IPS-20b (cell line): Measurements from ENCODE around the gene PPP1R14C.

Experiments
- H3K27ac ChIP-seq: one replicate; pipeline ENCODE4 v1.5.1; 2013; ENCODE audit warnings: low read length
- H3K27me3 ChIP-seq: 2 replicates; pipeline ENCODE4 v1.6.1; 2013; ENCODE audit warnings: mild to moderate bottlenecking, low read length, inconsistent platforms; ENCODE audit not compliant: insufficient read depth
- H3K36me3 ChIP-seq: 2 replicates; pipeline ENCODE4 v1.6.1; 2013; ENCODE audit warnings: low read depth, mild to moderate bottlenecking, inconsistent platforms, low read length, moderate library complexity; ENCODE audit not compliant: insufficient read depth
- H3K4me1 ChIP-seq: 2 replicates; pipeline ENCODE4 v1.6.1; 2013; ENCODE audit warnings: mild to moderate bottlenecking, control low read depth, inconsistent platforms, low read length, moderate library complexity; ENCODE audit not compliant: insufficient read depth
- H3K4me3 ChIP-seq: 2 replicates; pipeline ENCODE4 v1.5.1; 2013; ENCODE audit warnings: mild to moderate bottlenecking, low read length, inconsistent platforms
- H3K9ac ChIP-seq: 2 replicates; pipeline ENCODE4 v1.6.1; 2013; ENCODE audit warnings: low read depth, mild to moderate bottlenecking, inconsistent platforms, low read length, moderate library complexity
- H3K9me3 ChIP-seq: 2 replicates; pipeline ENCODE4 v1.6.1; 2013; ENCODE audit warnings: mild to moderate bottlenecking, low read depth, low read length, inconsistent platforms; ENCODE audit not compliant: insufficient read depth

The PPP1R14C gene

GRCh38 chr6:150211700-150212511, 69.1 kb downstream of the PPP1R14C start:
- Histone ChIP-seq H3K36me3 (no peaks in the 10 kb centered on the region), H3K4me1 (0 out of 2 replicates have a peak, but pooled peaks cover 2% of the 10 kb centered on the region), H3K9me3 (no peaks in the 10 kb centered on the region), H3K27ac (no peak overlapping the region), H3K27me3 (no peaks in the 10 kb centered on the region; the same call in 1 of the 2 replicates), H3K4me3 (no peak overlapping the region), H3K9ac (no peak overlapping the region)

- Histone ChIP-seq H3K4me1 (0 out of 2 replicates have a peak, but pooled peaks cover 2% of the 10 kb centered on the region), H3K4me3 (no peak overlapping the region), H3K27ac (no peak overlapping the region), H3K9me3 (no peaks in the 10 kb centered on the region), H3K36me3 (no peaks in the 10 kb centered on the region), H3K9ac (no peak overlapping the region), H3K27me3 (no peaks in the 10 kb centered on the region; the same call in 1 of the 2 replicates)
Measured at GRCh38 chr6:150212778-150213177, 69.9 kb downstream of the PPP1R14C start.

- no peak overlapping the region for H3K27ac ChIP-seq
- no peaks in the 10 kb centered on the region for H3K36me3 ChIP-seq
- no peak overlapping the region for H3K9ac ChIP-seq
- H3K27me3 ChIP-seq, result no peaks in the 10 kb centered on the region; the same call in 1 of the 2 replicates
- 0 out of 2 replicates have a peak, but pooled peaks cover 2% of the 10 kb centered on the region for H3K4me1 ChIP-seq
- H3K4me3 ChIP-seq, result no peak overlapping the region
- H3K9me3 ChIP-seq, result no peaks in the 10 kb centered on the region
Measured at GRCh38 chr6:150213301-150213700, 70.5 kb downstream of the PPP1R14C start.

- 0 out of 2 replicates have a peak, but pooled peaks cover 2% of the 10 kb centered on the region for H3K4me1 ChIP-seq
- H3K4me3 ChIP-seq, result no peak overlapping the region
- H3K9ac ChIP-seq, result no peak overlapping the region
- no peaks in the 10 kb centered on the region for H3K36me3 ChIP-seq
- H3K27me3 ChIP-seq, result no peaks in the 10 kb centered on the region; the same call in 1 of the 2 replicates
- H3K9me3 ChIP-seq, result no peaks in the 10 kb centered on the region
- H3K27ac ChIP-seq, result no peak overlapping the region
Measured at GRCh38 chr6:150214310-150214709, 71.5 kb downstream of the PPP1R14C start.

- Histone ChIP-seq H3K27ac (no peak overlapping the region), H3K36me3 (no peaks in the 10 kb centered on the region), H3K4me3 (no peak overlapping the region), H3K27me3 (no peaks in the 10 kb centered on the region), H3K9me3 (no peaks in the 10 kb centered on the region), H3K9ac (no peak overlapping the region), H3K4me1 (peaks cover 8% of the 10 kb centered on the region)
Measured at GRCh38 chr6:150220634-150221551, 78.0 kb downstream of the PPP1R14C start.

GRCh38 chr6:150224820-150225219, 82.0 kb downstream of the PPP1R14C start:
- Histone ChIP-seq H3K27me3 (peaks cover 21% of the 10 kb centered on the region), H3K4me3 (no peak overlapping the region), H3K27ac (no peak overlapping the region), H3K36me3 (no peaks in the 10 kb centered on the region), H3K4me1 (peaks cover 20% of the 10 kb centered on the region), H3K9ac (no peak overlapping the region), H3K9me3 (no peaks in the 10 kb centered on the region)

- Histone ChIP-seq H3K27me3 (peaks cover 28% of the 10 kb centered on the region), H3K27ac (no peak overlapping the region), H3K4me1 (peaks cover 20% of the 10 kb centered on the region), H3K9ac (no peak overlapping the region), H3K36me3 (no peaks in the 10 kb centered on the region), H3K9me3 (no peaks in the 10 kb centered on the region), H3K4me3 (no peak overlapping the region)
Measured at GRCh38 chr6:150227281-150227680, 84.4 kb downstream of the PPP1R14C start.

GRCh38 chr6:150228072-150228733, 85.4 kb downstream of the PPP1R14C start:
- Histone ChIP-seq H3K4me1 (peaks cover 20% of the 10 kb centered on the region), H3K27ac (no peak overlapping the region), H3K27me3 (peaks cover 28% of the 10 kb centered on the region), H3K9me3 (no peaks in the 10 kb centered on the region), H3K4me3 (no peak overlapping the region), H3K36me3 (no peaks in the 10 kb centered on the region), H3K9ac (no peak overlapping the region)

GRCh38 chr6:150229436-150230163, 86.8 kb downstream of the PPP1R14C start:
- H3K27me3 ChIP-seq, result peaks cover 28% of the 10 kb centered on the region
- H3K36me3 ChIP-seq, result no peaks in the 10 kb centered on the region
- no peak overlapping the region for H3K4me3 ChIP-seq
- H3K9ac ChIP-seq, result no peak overlapping the region
- peaks cover 20% of the 10 kb centered on the region for H3K4me1 ChIP-seq
- H3K27ac ChIP-seq, result no peak overlapping the region
- H3K9me3 ChIP-seq, result no peaks in the 10 kb centered on the region

GRCh38 chr6:150230164-150230561, 87.3 kb downstream of the PPP1R14C start:
- Histone ChIP-seq H3K27ac (no peak overlapping the region), H3K9ac (no peak overlapping the region)

More at GRCh38 chr6:150230164-150230561, 87.3 kb downstream of the PPP1R14C start:
- H3K36me3 ChIP-seq, result no peaks in the 10 kb centered on the region
- no peaks in the 10 kb centered on the region for H3K9me3 ChIP-seq
- H3K4me1 ChIP-seq, result peaks cover 20% of the 10 kb centered on the region
- no peak overlapping the region for H3K4me3 ChIP-seq
- peaks cover 28% of the 10 kb centered on the region for H3K27me3 ChIP-seq
